ENCODE results near the gene SLC12A1. TPM values are rescaled to one million over a fixed set of nuclear protein-coding genes. Genes with fewer than 3 reads are reported as not detected.

The SLC12A1 gene
- total RNA-seq, 4 donors from 2014 or later = not detected

- DNase-seq = no peak
- Histone ChIP-seq H3K36me3 (no peaks in the 10 kb centered on the region), H3K27ac (no peak overlapping the region), H3K4me1 (peaks cover 0 to 16% (median 0%) of the 10 kb centered on the region in 3 donors), H3K4me3 (peak overlapping the region in 3 of 4 donors; percentile 36 to 80 (median 56)), H3K27me3 (peaks cover 0 to 37% (median 0%) of the 10 kb centered on the region in 4 donors), H3K9me3 (no peaks in the 10 kb centered on the region)
- intact Hi-C loops (cut with DNase I) = no loop called here
- TF ChIP-seq POLR2A (IDR thresholded peaks at IDR 0.05) (no peak), CTCF (IDR thresholded peaks at IDR 0.05) (no peak)
- WGBS, 2 donors = 83 to 85% methylated on average over 2 of the region's 2 CpGs
These were observed 29.1 kb upstream of the SLC12A1 start for GRCh38 chr15:48176957-48177356.

DNA sequence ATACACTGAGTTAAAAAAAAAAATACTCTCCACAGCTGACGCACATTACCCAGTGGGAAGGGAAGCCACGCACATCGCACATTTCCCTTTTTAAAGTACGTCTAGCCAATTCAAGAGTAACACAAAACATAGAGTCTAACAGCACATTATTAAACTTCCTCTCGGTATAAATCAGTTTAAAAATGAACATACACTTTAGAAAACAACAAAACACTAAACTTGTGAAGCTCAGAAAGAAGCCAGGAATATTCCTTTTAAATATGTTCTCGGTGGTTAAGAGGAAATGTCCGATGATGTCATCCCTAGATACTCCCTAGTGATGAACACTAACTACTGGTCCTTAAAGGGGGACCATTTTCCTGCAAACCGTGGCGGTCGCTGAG lies 28.7 kb upstream of the SLC12A1 start:
- H3K4me3 ChIP-seq = peak overlapping the region; percentile 25 to 80 (median 46)
- no peaks in the 10 kb centered on the region for H3K9me3 ChIP-seq
- TF ChIP-seq POLR2A (IDR thresholded peaks at IDR 0.05) = no peak
- no peak for TF ChIP-seq CTCF (IDR thresholded peaks at IDR 0.05)
- peaks cover 0 to 37% (median 0%) of the 10 kb centered on the region in 4 donors for H3K27me3 ChIP-seq
- no peaks in the 10 kb centered on the region for H3K36me3 ChIP-seq
- WGBS, 2 donors = 9 to 18% methylated on average over 10 of the region's 10 CpGs
- intact Hi-C loops (cut with DNase I) = no loop called here
- peak overlapping the region; percentile 26 to 83 (median 57) for H3K27ac ChIP-seq
- H3K4me1 ChIP-seq = peaks cover 0 to 16% (median 0%) of the 10 kb centered on the region in 3 donors
- DNase-seq = no peak

DNA sequence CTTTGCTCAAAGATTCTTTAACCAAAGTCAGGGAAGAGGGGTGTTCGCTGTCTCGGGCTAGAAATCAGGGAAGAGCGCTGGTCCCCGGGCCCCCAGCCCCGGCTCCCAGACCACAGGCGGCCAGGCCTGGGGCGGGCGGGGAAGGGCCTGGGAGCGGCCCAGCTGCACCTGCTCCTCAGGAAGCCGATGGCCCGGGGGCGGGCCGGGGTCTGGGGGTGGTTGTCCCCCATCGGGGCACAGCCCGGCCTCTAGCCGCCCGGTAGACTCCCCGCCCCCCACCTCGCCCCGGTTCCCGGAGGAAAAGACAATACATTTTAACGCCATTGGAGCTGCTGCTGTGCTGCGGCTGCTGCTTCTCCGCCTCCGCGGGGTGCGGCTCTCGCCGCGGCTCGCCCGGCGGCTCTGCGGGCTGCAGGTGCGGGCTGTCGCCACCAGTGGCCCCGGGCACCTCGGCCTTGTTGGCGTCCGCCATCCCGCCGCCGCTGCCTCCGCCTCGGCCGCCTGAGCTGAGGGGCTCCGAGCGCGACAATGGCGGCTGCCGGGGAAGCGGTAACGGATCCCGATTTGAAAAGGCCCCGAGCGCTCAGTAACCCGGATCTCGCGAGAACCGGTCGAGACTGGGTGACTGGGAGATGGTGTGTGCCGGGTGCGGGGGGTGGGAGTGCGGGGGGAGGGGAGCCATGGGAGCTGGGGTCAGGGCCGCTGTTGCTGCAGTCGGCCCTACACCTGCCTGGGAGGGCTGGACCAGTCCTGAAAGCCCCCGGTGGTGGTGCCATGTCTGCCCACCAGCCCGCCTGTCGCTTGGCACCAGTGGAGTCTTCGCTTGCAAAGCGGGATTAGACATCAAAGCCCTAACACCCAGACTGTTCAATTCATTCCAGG lies 28.1 kb upstream of the SLC12A1 start, which contains the start of gene MYEF2:
MYEF2 (minus strand) TSS at position 530 of the 882 bp plus-strand sequence; CDS start at position 472, 58 bp downstream.
- WGBS, 2 donors = 6 to 13% methylated on average over 7 to 12 of the region's 71 CpGs
- DNase-seq = no peak
- no peaks in the 10 kb centered on the region for H3K9me3 ChIP-seq
- H3K36me3 ChIP-seq = no peaks in the 10 kb centered on the region
- peak within 1 kb of the TSS; percentile 25 to 80 (median 46) for H3K4me3 ChIP-seq
- peaks cover 0 to 16% (median 0%) of the 10 kb centered on the region in 3 donors for H3K4me1 ChIP-seq
- H3K27me3 ChIP-seq = peaks cover 0 to 37% (median 0%) of the 10 kb centered on the region in 4 donors
- TF ChIP-seq CTCF (IDR thresholded peaks at IDR 0.05) (peak in 1 of 6 experiments; percentile 21), POLR2A (IDR thresholded peaks at IDR 0.05) (no peak)
- peak within 1 kb of the TSS; percentile 26 to 83 (median 57) for H3K27ac ChIP-seq
- intact Hi-C loops (cut with DNase I) = no loop called here

DNA sequence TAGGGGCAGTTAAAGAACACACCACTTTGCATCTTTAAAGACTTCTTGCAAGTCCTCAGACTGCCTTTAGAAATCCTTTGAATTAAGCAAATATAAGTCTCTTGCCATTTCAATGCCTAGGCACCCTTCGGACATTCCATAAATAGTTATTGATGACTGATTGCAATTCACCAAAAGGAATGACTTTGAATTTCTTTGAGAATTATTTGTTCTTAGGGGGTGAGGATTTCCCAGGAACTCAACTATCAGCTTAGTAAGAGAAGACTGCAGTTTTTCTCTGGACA lies 27.5 kb upstream of the SLC12A1 start:
- 69 to 71% methylated on average over 1 of the region's 1 CpG for WGBS, 2 donors
- TF ChIP-seq CTCF (IDR thresholded peaks at IDR 0.05) = no peak
- TF ChIP-seq POLR2A (IDR thresholded peaks at IDR 0.05) = no peak

GRCh38 chr15:48182749-48183148 lies 23.4 kb upstream of the SLC12A1 start:
- Histone ChIP-seq H3K4me3 (no peak overlapping the region), H3K27ac (no peak overlapping the region), H3K4me1 (peaks cover 0 to 8% (median 0%) of the 10 kb centered on the region in 3 donors), H3K27me3 (peaks cover 0 to 30% (median 0%) of the 10 kb centered on the region in 4 donors), H3K36me3 (no peaks in the 10 kb centered on the region), H3K9me3 (no peaks in the 10 kb centered on the region)
- TF ChIP-seq CTCF (IDR thresholded peaks at IDR 0.05) (no peak), POLR2A (IDR thresholded peaks at IDR 0.05) (no peak)
- intact Hi-C loops (cut with DNase I) = no loop called here
- DNase-seq = no peak
- WGBS, 2 donors = 54 to 56% methylated on average over 2 of the region's 2 CpGs

More for the DNA sequence above, 27.5 kb upstream of the SLC12A1 start:
- Histone ChIP-seq H3K9me3 (no peaks in the 10 kb centered on the region), H3K27me3 (peaks cover 0 to 37% (median 0%) of the 10 kb centered on the region in 4 donors), H3K4me3 (peak overlapping the region in 3 of 4 donors; percentile 36 to 80 (median 56)), H3K4me1 (peaks cover 0 to 16% (median 0%) of the 10 kb centered on the region in 3 donors), H3K36me3 (no peaks in the 10 kb centered on the region), H3K27ac (no peak overlapping the region)
- no peak for DNase-seq
- intact Hi-C loops (cut with DNase I) = no loop called here
